Stomach (tissue), 9 donors: ENCODE data around the gene CBFB. TPM values are rescaled to one million over a fixed set of nuclear protein-coding genes. Genes with fewer than 3 reads are reported as not detected.

Experiments
- DNase-seq, 2 donors: peaks; one replicate each; pipeline versions ENCODE4 v3.0.0 to v3.0.0-alpha.2; 2013 to 2019
- H3K27ac ChIP-seq, 5 donors: fragments of 200-600 bp in 4 of 5; sonication (generic) in 4 of 5; one replicate each; pipeline ENCODE4 v1.5.1; 2013 to 2019; ENCODE audit warnings: mild to moderate bottlenecking in 1 of 5, moderate library complexity in 1 of 5
- H3K27me3 ChIP-seq, 3 donors: fragments of 200-600 bp; sonication (generic); one replicate each; pipeline ENCODE4 v1.5.1; 2017 to 2019; ENCODE audit warnings: mixed run types in 1 of 3
- H3K36me3 ChIP-seq, 4 donors: fragments of 200-600 bp; sonication (generic); 1 replicate in 3 of 4; 2 replicates in 1 of 4; pipeline ENCODE4 v1.5.1; 2016 to 2019
- H3K4me1 ChIP-seq, 4 donors: fragments of 200-600 bp; sonication (generic); one replicate each; pipeline ENCODE4 v1.5.1; 2016 to 2019
- H3K4me3 ChIP-seq, 4 donors: fragments of 200-600 bp; sonication (generic) in 3 of 4; one replicate each; pipeline ENCODE4 v1.5.1; 2016 to 2019; ENCODE audit warnings: mild to moderate bottlenecking in 1 of 4
- H3K9me3 ChIP-seq, 4 donors: fragments of 200-600 bp; sonication (generic); one replicate each; pipeline ENCODE4 v1.5.1; 2016 to 2019
- CTCF ChIP-seq, 7 experiments: fragments of 450-650 bp in 4 of 7; fragments of 200-600 bp in 3 of 7; sonication (generic) in 3 of 7; IDR thresholded peaks; one replicate each; pipeline ENCODE4 v1.5.1; 2016 to 2019; ENCODE audit warnings: antibody characterized with exemption in 7 of 7, control low read depth in 2 of 7, mild to moderate bottlenecking in 1 of 7
- EP300 ChIP-seq: sonication (generic); formaldehyde crosslinking; IDR thresholded peaks from one replicate; pipeline ENCODE4 v1.6.1; 2017; ENCODE audit warnings: antibody characterized with exemption
- POLR2A ChIP-seq, 4 donors: fragments of 450-650 bp; IDR thresholded peaks; one replicate each; pipeline ENCODE4 v1.6.1; 2016; ENCODE audit warnings: antibody characterized with exemption in 4 of 4, control low read depth in 2 of 4, mild to moderate bottlenecking in 1 of 4, moderate library complexity in 1 of 4
- POLR2AphosphoS5 ChIP-seq, 3 donors: sonication (generic); formaldehyde crosslinking; IDR thresholded peaks; one replicate each; pipeline ENCODE4 v1.6.1; 2016; ENCODE audit warnings: antibody characterized with exemption in 3 of 3
- WGBS, 5 donors: extraction: QIAGEN DNeasy Blood & Tissue Kit in 3 of 5; methylation state at CpG; one replicate each; pipeline versions ENCODE4 v1.1.5 to v1.1.7; 2013 to 2018; 5-methylcytosine and 5-hydroxymethylcytosine counted together
- intact Hi-C: fragments of 100-400 bp; cut with DNase I; formaldehyde crosslinking; loops from one replicate; pipeline ENCODE4 v1.15.1; 2023; ENCODE audit warnings: low total_unique reads
- polyA plus RNA-seq, 3 donors: library from polyadenylated mRNA; stranded (reverse); fragments of 200-250 nt; gene quantifications; one replicate each; pipeline ENCODE4 v1.2.3, GENCODE V29; 2013
- total RNA-seq, 5 donors: library from RNA; depleted of rRNA; stranded (reverse); fragments of >200 nt; gene quantifications; one replicate each; pipeline versions ENCODE4 v1.1.0 to v1.2.3, GENCODE V29; 2014 to 2016
- donor health status: healthy with polysubstance abuse.
- donor health status: Bipolar disorder and iron deficiency.
- donor health status: healthy.

Gene CBFB
- total and polyA plus RNA-seq, 8 donors, result 4.1 to 68.1 (median 17.6) TPM

DNA sequence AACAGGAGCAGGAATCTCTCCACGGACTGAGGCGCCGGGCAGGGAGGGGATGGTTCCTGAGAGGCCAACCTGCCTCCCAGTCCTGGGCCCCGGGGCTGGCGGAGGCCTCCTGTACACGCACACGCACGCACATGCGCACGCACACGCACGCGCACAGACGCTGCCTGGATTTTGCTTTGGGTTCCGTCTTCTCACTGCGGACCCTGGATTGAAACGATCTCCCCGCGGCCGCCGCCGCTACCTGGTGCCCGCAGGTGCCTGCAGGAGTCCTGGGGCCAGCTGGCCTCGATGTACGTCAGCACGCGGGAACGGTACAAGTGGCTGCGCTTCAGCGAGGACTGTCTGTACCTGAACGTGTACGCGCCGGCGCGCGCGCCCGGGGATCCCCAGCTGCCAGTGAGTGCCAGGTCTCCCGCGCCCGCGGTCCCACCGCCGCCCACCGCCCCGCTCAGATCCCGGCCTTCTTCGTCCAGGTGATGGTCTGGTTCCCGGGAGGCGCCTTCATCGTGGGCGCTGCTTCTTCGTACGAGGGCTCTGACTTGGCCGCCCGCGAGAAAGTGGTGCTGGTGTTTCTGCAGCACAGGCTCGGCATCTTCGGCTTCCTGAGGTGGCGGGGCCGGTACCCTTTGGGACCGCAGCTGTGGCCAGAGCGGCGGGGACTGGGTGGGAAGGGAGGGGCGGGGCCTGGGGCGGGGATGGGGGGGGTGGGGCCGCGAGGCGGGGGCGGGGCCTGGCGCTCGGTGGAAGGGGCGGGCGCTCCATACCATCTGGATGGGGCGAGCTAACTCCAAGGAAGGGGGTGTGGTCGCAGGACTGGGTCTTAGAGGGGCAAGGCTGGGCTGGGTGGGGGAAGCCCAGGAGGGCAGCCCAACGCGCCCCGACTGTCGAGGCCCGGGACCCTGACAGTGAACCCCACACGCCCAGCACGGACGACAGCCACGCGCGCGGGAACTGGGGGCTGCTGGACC lies 28.3 kb upstream of the CBFB start:
- TF ChIP-seq CTCF (IDR thresholded peaks at IDR 0.05), result no peak
- TF ChIP-seq EP300, result no peak
- 4 to 9% (median 7%) methylated on average over 35 to 89 of the region's 89 CpGs for WGBS, 5 donors
- peak overlapping the region; percentile 48 to 70 (median 63) for H3K27ac ChIP-seq
- intact Hi-C loops, result no loop called here
- DNase-seq, result peak; percentile 75 to 81
- H3K9me3 ChIP-seq, result no peaks in the 10 kb centered on the region
- peaks cover 0 to 7% (median 2%) of the 10 kb centered on the region in 4 donors for H3K36me3 ChIP-seq
- no peaks in the 10 kb centered on the region for H3K27me3 ChIP-seq
- peak overlapping the region; percentile 54 to 67 (median 59) for H3K4me3 ChIP-seq
- peaks cover 17 to 35% (median 29%) of the 10 kb centered on the region in 4 donors for H3K4me1 ChIP-seq

GRCh38 chr16:67001726-67002125 lies 27.2 kb upstream of the CBFB start:
- no peak for DNase-seq
- intact Hi-C loops, result no loop called here
- Histone ChIP-seq H3K27ac (no peak overlapping the region), H3K9me3 (no peaks in the 10 kb centered on the region), H3K36me3 (peaks cover 0 to 7% (median 2%) of the 10 kb centered on the region in 4 donors), H3K27me3 (no peaks in the 10 kb centered on the region), H3K4me1 (peaks cover 14 to 24% (median 20%) of the 10 kb centered on the region in 4 donors), H3K4me3 (no peak overlapping the region)
- 87 to 94% (median 93%) methylated on average over 3 of the region's 3 CpGs for WGBS, 5 donors
- TF ChIP-seq POLR2AphosphoS5 (IDR thresholded peaks at IDR 0.05) (no peak), POLR2A (IDR thresholded peaks at IDR 0.05) (no peak), EP300 (no peak), CTCF (IDR thresholded peaks at IDR 0.05) (no peak)

DNA sequence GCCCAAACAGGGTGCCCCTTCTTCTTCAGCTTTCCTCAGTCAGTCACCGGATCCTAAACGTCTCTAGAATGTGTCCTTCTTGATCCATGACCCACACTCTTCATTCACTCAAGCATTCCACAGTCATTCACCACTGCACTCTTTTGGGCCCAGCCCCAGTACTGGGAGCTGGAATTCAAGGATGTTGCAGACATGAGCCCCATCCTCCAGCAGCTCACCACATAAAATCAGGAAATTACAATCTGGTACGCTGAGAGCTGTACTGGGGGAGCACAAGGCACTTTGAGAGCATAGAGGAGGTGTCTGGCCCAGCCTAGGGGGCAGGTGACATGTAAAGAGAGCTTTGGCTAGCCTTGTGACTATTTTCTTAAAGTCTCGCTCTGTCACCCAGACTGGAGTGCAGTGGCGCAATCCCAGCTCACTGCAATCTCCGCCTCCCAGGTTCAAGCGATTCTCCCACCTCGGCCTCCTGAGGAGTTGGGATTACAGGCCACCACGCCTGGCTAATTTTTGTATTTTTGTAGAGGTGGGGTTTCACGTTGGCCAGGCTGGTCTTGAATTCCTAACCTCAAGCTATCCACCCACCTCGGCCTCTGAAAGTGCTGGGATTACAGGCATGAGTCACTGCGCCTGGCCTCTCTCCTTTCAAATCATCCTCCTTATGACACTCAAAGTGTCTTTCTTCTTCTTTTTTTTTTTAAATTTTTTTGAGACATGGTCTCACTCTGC lies 21.9 kb upstream of the CBFB start:
- DNase-seq, result no peak
- peaks cover 0 to 7% (median 2%) of the 10 kb centered on the region in 4 donors for H3K36me3 ChIP-seq
- H3K4me3 ChIP-seq, result no peak overlapping the region
- no peaks in the 10 kb centered on the region for H3K9me3 ChIP-seq
- no peak overlapping the region for H3K27ac ChIP-seq
- WGBS, 5 donors, result 83 to 92% (median 88%) methylated on average over 12 of the region's 12 CpGs
- no peaks in the 10 kb centered on the region for H3K4me1 ChIP-seq
- peaks cover 0 to 2% (median 0%) of the 10 kb centered on the region in 3 donors for H3K27me3 ChIP-seq
- intact Hi-C loops, result no loop called here
- TF ChIP-seq EP300, result no peak
- TF ChIP-seq CTCF (IDR thresholded peaks at IDR 0.05), result no peak

DNA sequence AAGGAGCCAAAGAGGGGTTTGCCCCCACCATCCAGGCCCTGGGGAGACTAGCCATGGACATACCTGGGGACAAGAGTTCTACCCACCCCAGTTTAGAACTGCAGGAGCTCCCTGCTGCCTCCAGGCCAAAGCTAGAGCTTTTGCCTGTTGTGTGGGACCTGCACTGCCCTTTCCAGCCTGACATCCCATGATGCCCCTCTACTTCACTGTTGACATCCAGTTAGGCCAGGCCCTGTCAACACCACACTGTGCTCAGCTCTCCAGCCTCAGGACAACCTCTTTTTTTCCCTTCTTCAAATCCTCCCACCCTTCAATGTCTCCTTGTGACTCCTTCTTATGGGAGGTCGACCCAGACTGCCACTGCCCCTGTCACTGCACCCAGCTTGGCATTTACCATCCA lies 19.8 kb upstream of the CBFB start:
- Histone ChIP-seq H3K36me3 (peaks cover 0 to 7% (median 2%) of the 10 kb centered on the region in 4 donors), H3K27me3 (peaks cover 0 to 22% (median 13%) of the 10 kb centered on the region in 3 donors), H3K4me3 (no peak overlapping the region), H3K9me3 (no peaks in the 10 kb centered on the region), H3K27ac (no peak overlapping the region), H3K4me1 (peaks cover 8 to 14% (median 11%) of the 10 kb centered on the region in 4 donors)
- 44 to 74% (median 62%) methylated on average over 1 of the region's 1 CpG for WGBS, 5 donors
- intact Hi-C loops, result no loop called here
- no peak for DNase-seq
- TF ChIP-seq POLR2AphosphoS5 (IDR thresholded peaks at IDR 0.05) (no peak), POLR2A (IDR thresholded peaks at IDR 0.05) (no peak), CTCF (IDR thresholded peaks at IDR 0.05) (no peak)
